Fibroblast of skin of right biceps (primary cell): ENCODE data around the gene GDI1.

Source experiments
- DNase-seq: peaks from one replicate; pipeline ENCODE4 v3.0.0-alpha.2; 2013

Gene GDI1

GRCh38 chrX:154484255-154485149 is 47.5 kb downstream of the GDI1 start:
- DNase-seq: no peak

GRCh38 chrX:154485150-154486051 is 48.4 kb downstream of the GDI1 start:
- DNase-seq: no peak

GRCh38 chrX:154486052-154486395 is 49.1 kb downstream of the GDI1 start:
- no peak for DNase-seq

- peak; percentile 44 for DNase-seq
Measured at GRCh38 chrX:154486396-154487207, 49.6 kb downstream of the GDI1 start, which contains the start of gene UBL4A. UBL4A (minus strand) TSS chrX:154486615; CDS start chrX:154486584, 31 bp downstream.

- no peak for DNase-seq
Measured at GRCh38 chrX:154487518-154488290, 50.8 kb downstream of the GDI1 start.

- DNase-seq: no peak
Measured at GRCh38 chrX:154488336-154489075, 51.6 kb downstream of the GDI1 start.

- no peak for DNase-seq
Measured at GRCh38 chrX:154489182-154489581, 52.2 kb downstream of the GDI1 start.

- DNase-seq: peak; percentile 67
Measured at GRCh38 chrX:154490021-154490413, 53.1 kb downstream of the GDI1 start.

- DNase-seq: peak; percentile 94
Measured at GRCh38 chrX:154490414-154491083, 53.6 kb downstream of the GDI1 start, which contains the start of gene SLC10A3. SLC10A3 (minus strand) TSS chrX:154490629; CDS start chrX:154488940, 1,689 bp downstream.
